HL-60 (cell line): ENCODE data around the gene TUBB2B.

Experiments used
- DNase-seq, 2 experiments: peaks; one replicate each; pipeline ENCODE4 v3.0.0-alpha.2; 2010 to 2020; ENCODE audit warnings: low read depth in 1 of 2, low spot score in 1 of 2
- H3K27ac ChIP-seq: fragments of 250-450 bp; sonication (Bioruptor Pico); replicated peaks from 2 replicates; pipeline ENCODE4 v1.5.1; 2020; ENCODE audit warnings: mild to moderate bottlenecking, moderate library complexity
- H3K27me3 ChIP-seq: fragments of 250-450 bp; sonication (Bioruptor Pico); 2 replicates; pipeline ENCODE4 v1.5.1; 2021; ENCODE audit warnings: mild to moderate bottlenecking, moderate library complexity; ENCODE audit not compliant: insufficient read depth, poor library complexity, severe bottlenecking
- H3K4me3 ChIP-seq: replicated peaks from 2 replicates; pipeline ENCODE4 v1.5.1; 2011; ENCODE audit warnings: mild to moderate bottlenecking, control low read depth, low read length; ENCODE audit not compliant: insufficient read depth
- CTCF ChIP-seq: IDR thresholded peaks from one replicate; pipeline ENCODE4 v1.5.1; 2011; ENCODE audit warnings: low read length, control low read depth, inconsistent platforms; ENCODE audit not compliant: insufficient read depth
- GABPA ChIP-seq: IDR thresholded peaks from 2 replicates; pipeline ENCODE4 v1.6.1; 2012; ENCODE audit warnings: low read depth
- POLR2AphosphoS5 ChIP-seq: IDR thresholded peaks from 2 replicates; pipeline ENCODE4 v1.6.1; 2012; ENCODE audit warnings: low read depth
- REST ChIP-seq: IDR thresholded peaks from 2 replicates; pipeline ENCODE4 v1.6.1; 2012; ENCODE audit warnings: low read depth; ENCODE audit not compliant: insufficient replicate concordance
- SPI1 ChIP-seq: IDR thresholded peaks from 2 replicates; pipeline ENCODE4 v1.6.1; 2012; ENCODE audit warnings: low read depth, mild to moderate bottlenecking, borderline replicate concordance

Gene TUBB2B

GRCh38 chr6:3261518-3261820 lies 34.0 kb upstream of the TUBB2B start:
- no peak for TF ChIP-seq SPI1
- H3K27ac ChIP-seq = no peak overlapping the region
- H3K27me3 ChIP-seq = peaks cover 3% of the 10 kb centered on the region
- DNase-seq = no peak
- no peak overlapping the region for H3K4me3 ChIP-seq

GRCh38 chr6:3260772-3261517 lies 33.5 kb upstream of the TUBB2B start:
- no peak for DNase-seq
- Histone ChIP-seq H3K27me3 (peaks cover 3% of the 10 kb centered on the region), H3K27ac (no peak overlapping the region; the same call in 1 of the 2 replicates), H3K4me3 (no peak overlapping the region; the same call in 1 of the 2 replicates)
- no peak for TF ChIP-seq SPI1

GRCh38 chr6:3260296-3260695 lies 32.8 kb upstream of the TUBB2B start:
- no peak for TF ChIP-seq SPI1
- TF ChIP-seq REST = no peak
- no peak for TF ChIP-seq POLR2AphosphoS5
- TF ChIP-seq CTCF = no peak
- TF ChIP-seq GABPA = no peak
- no peak overlapping the region; the same call in 1 of the 2 replicates for H3K27ac ChIP-seq
- DNase-seq = no peak
- H3K27me3 ChIP-seq = peaks cover 3% of the 10 kb centered on the region
- peak overlapping the region; percentile 16 for H3K4me3 ChIP-seq

- H3K4me3 ChIP-seq = peak overlapping the region; percentile 82
- TF ChIP-seq GABPA = no peak
- no peak for TF ChIP-seq SPI1
- TF ChIP-seq CTCF = no peak
- peak overlapping the region; percentile 76 for H3K27ac ChIP-seq
- peak in 1 of 2 experiments; percentile 64 for DNase-seq
- H3K27me3 ChIP-seq = peaks cover 3% of the 10 kb centered on the region
Observed at GRCh38 chr6:3259491-3259958, 32.1 kb upstream of the TUBB2B start.

GRCh38 chr6:3258720-3259490 lies 31.5 kb upstream of the TUBB2B start, which contains the start of gene PSMG4:
Gene PSMG4 (plus strand): TSS chr6:3258947. CDS start chr6:3259023, 76 bp downstream.
- peak within 1 kb of the TSS; percentile 76 for H3K27ac ChIP-seq
- peak; percentile 73 for TF ChIP-seq POLR2AphosphoS5
- TF ChIP-seq GABPA = no peak
- TF ChIP-seq REST = peak; percentile 59
- TF ChIP-seq CTCF = no peak
- TF ChIP-seq SPI1 = no peak
- DNase-seq = peak; percentile 77 to 92
- peak within 1 kb of the TSS; percentile 82 for H3K4me3 ChIP-seq
- H3K27me3 ChIP-seq = peaks cover 3% of the 10 kb centered on the region
